GM12872 (cell line): ENCODE data around the gene PGM1.

Experiments used
- TF ChIP-seq, protein P1 (sequence below): IDR thresholded peaks from 3 replicates; pipeline ENCODE4 v1.5.1; 2011; ENCODE audit warnings: low read depth, mild to moderate bottlenecking, low read length, moderate library complexity; ENCODE audit not compliant: insufficient read depth

The PGM1 gene

DNA sequence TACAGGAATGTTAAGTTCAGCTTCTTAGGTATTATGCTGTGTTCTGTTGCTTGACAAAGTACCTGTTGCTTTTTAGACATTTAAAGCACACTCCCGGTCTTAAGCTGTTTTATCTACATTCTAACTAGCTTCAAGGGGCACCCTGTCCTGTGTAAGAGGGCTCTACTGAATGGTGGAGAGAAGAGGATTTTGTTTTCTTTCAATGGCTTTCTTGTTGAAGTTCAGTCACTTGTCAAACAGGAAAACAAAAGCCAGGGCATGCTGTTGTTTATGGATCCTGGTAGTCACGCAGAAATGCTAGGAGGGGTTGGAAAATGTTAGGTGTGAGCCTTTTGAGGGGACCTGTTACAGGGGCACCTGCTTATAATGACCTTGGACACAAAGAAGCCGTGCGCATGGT lies 30.7 kb downstream of the PGM1 start:
- TF ChIP-seq, protein P1, sequence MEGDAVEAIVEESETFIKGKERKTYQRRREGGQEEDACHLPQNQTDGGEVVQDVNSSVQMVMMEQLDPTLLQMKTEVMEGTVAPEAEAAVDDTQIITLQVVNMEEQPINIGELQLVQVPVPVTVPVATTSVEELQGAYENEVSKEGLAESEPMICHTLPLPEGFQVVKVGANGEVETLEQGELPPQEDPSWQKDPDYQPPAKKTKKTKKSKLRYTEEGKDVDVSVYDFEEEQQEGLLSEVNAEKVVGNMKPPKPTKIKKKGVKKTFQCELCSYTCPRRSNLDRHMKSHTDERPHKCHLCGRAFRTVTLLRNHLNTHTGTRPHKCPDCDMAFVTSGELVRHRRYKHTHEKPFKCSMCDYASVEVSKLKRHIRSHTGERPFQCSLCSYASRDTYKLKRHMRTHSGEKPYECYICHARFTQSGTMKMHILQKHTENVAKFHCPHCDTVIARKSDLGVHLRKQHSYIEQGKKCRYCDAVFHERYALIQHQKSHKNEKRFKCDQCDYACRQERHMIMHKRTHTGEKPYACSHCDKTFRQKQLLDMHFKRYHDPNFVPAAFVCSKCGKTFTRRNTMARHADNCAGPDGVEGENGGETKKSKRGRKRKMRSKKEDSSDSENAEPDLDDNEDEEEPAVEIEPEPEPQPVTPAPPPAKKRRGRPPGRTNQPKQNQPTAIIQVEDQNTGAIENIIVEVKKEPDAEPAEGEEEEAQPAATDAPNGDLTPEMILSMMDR: no peak

DNA sequence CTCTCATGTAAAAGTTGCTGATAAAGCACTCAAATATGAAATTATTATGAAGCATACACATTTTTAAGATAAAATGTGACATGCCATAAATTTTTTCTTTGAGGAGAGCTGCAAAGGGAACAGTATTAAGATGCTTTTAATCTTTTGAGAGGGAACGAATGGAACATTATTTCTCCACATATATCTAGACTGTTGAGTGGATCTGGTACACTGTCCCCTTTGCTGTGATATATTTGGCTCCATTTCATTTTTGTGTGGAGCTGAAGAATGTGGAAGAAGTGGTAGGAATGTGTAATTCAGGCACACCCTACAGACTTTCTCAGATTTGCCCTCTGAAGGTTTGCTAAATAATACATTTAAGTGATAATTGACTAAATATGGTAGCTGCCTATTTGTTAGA lies 31.7 kb downstream of the PGM1 start:
- TF ChIP-seq, protein P1: no peak

DNA sequence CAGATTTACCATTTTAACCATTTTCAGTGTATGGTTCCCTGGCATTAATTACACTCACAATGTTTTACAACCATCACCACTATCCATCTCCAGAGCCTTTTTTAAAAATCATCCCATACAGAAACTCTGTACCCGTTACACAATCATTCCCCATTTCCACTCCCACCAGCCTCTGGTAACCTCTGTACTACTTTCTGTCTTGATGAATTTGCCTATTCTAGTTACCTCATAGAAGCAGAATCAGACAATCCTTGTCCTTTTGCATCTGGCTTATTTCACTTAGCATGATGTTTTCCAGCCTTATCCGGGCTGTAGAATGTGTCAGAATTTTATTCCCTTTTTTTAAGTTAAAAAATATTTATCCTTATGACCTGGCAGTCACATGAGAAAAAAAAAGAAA lies 33.0 kb downstream of the PGM1 start:
- TF ChIP-seq, protein P1: no peak

DNA sequence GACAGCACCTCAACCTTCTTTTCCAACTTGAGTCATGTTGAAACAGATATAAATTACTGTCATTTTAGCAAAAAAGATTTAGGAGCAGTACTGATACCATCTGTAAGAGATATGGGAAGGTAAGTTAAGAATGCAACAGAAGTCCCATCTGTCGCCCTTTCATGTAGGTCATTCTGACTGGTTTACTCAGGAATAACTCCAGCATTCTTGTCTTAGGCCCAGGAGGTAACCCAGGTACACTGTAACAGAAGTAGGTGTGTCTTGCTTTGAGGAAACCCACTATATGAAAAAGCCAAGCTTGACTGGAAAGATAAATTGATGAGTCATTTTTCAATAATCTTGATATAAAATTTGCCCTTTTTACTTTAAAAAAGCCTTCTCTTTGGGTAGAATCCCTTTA lies 35.4 kb downstream of the PGM1 start:
- TF ChIP-seq, protein P1: no peak

DNA sequence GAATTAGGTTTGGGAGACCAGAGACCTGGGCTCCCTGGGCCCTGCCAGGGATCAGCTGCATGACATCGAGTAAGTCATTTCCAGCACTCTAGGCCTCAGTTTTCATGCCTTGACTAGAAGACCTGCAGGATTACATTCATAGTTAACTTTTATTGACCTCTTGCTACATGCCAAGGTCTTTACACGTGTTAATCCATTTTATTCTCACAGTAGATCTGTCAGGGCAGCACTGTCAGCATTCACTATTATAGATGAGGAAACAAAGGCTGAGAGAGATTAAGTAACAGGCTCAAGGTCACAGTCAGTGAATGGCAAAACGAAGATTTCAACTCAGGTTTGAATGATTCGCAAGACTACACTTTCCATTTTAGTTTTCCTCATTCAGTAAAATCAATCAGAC lies 37.0 kb downstream of the PGM1 start:
- TF ChIP-seq, protein P1: no peak

DNA sequence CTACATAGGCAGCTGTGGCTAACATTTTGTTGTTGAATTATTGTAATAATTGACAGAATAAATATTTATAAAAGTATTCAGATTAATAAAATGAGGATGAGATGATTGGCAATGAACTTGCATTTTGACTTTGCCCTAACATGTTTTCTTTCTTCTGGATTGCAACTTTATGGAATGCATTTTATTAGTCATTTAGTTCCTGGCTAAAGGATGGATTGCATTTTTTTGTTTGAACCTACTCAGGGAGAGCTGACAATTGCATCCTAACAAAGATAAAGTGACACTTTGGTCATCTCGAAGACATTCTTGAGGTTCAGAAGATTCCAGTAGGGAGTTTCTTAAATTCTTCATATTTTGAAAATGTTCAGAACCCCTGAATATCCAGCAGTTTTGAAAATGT lies 37.5 kb downstream of the PGM1 start:
- TF ChIP-seq, protein P1: no peak

DNA sequence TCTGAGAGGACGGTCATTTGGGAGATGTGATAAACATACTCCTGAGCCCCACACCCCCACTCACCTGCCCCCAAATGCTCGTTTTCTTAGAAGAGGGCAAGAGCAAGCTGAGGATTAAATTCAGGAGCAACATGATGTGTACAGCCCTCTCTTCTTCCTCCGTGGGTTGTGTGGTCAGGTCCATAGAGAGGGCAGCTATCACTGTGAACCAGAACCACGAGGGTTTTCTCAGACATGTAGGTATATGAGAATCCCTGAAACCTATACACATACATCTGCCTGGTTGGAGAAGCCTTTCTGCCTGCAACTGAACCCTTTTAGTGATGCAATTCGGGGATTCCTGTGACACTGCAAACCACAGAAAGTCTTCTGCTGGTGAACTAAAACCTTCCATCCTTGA lies 38.9 kb downstream of the PGM1 start:
- TF ChIP-seq, protein P1: no peak

DNA sequence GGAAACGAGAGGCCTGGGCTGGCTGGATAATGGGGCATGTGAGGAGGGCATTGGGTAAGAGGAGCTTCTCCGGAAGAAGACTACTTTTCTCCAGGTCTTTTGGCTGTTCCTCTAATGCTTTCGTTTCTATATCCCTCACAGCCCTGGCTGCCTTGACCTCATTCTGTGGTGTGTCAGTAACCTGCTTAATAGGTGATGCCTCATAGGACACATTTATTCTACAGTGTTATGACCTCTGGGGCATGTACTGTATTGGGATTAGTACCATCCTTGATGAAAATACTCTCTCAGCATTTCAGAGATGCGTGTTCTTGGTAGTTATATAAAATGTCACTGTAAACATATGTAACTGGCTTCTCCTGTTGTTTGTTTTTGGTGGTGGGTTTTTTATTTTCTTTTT lies 40.1 kb downstream of the PGM1 start:
- TF ChIP-seq, protein P1: no peak
